NCI-H69 (cell line): Measurements from ENCODE around the gene SMG9.
"Not testable (repeated sequence)": the region's sequence is repeated elsewhere in the genome, so short reads cannot be mapped to it uniquely, and the experiment has no call there.

ENCODE experiments used
- DNase-seq: peaks from one replicate; lab custom pipeline; 2025; lab: John Stamatoyannopoulos, UW

Gene SMG9

DNA sequence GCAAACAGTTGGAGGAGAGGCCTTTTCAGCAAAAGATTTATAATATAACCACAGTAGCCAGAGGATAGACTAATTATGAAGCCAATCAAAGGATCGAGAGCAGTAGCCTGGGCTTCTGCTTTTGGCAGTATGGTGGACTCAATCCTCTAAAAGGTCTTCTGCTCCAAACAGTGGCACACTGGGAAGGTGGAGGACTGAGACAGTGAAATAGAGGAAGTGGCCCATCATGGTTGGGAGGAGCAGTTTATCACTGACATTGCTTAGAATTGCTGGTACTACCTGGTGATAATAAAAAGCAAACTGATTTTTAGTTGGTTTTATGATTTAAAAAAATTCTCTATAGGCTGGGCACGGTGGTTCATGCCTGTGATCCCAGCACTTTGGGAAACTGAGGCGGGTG, 63.9 kb downstream of the SMG9 start:
- no peak for DNase-seq

- no peak for DNase-seq
Observed at GRCh38 chr19:43690444-43690843, 64.3 kb downstream of the SMG9 start.

DNA sequence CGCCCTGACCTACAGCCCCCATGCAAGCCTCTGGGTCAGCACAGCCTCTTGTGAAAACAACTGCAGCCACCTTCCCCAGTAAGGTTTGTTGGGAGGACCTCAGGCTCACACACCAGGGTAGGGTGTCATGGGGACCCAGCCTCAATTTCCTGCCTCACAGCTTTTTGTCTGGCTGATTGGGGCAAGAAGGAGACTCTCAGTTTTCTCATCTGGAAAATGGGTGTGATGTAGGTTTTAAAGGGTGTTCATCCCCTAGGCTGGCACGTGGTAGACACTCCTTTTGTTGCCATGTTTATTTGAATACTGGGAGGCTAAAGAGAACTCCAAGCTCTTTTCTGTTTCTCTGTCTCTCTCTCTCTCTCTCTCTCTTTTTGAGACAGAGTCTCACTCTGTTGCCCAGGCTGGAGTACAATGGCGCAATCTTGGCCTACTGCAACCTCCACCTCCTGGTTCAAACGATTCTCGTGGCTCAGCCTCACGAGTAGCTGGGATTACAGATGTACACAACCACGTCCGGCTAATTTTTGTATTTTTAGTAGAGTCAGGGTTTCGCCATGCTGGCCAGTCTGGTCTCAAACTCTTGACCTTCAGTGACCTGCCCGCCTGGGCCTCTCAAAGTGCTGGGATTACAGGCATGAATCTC, 66.6 kb downstream of the SMG9 start:
- DNase-seq = no peak

- DNase-seq = no peak
Observed at GRCh38 chr19:43687660-43687997, 67.1 kb downstream of the SMG9 start.

- DNase-seq = no peak
Observed at GRCh38 chr19:43684326-43684725, 70.4 kb downstream of the SMG9 start.

DNA sequence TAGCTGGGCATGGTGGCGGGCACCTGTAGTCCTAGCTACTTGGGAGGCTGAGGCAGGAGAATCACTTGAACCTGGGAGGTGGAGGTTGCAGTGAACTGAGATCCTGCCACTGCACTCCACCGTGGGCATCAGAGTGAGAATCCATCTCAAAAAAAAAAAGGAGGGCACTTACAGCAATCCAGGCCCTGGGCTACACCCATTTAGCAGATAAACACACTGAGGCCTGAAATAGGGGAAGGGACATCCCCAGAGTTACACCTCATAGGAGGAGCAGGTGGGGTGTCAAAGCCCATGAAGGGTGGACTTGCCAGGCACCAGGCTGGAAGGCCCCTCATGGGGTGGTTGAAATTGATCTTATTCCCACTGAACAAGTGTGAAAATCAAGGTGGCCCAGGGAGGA, 70.9 kb downstream of the SMG9 start:
- DNase-seq = no peak

DNA sequence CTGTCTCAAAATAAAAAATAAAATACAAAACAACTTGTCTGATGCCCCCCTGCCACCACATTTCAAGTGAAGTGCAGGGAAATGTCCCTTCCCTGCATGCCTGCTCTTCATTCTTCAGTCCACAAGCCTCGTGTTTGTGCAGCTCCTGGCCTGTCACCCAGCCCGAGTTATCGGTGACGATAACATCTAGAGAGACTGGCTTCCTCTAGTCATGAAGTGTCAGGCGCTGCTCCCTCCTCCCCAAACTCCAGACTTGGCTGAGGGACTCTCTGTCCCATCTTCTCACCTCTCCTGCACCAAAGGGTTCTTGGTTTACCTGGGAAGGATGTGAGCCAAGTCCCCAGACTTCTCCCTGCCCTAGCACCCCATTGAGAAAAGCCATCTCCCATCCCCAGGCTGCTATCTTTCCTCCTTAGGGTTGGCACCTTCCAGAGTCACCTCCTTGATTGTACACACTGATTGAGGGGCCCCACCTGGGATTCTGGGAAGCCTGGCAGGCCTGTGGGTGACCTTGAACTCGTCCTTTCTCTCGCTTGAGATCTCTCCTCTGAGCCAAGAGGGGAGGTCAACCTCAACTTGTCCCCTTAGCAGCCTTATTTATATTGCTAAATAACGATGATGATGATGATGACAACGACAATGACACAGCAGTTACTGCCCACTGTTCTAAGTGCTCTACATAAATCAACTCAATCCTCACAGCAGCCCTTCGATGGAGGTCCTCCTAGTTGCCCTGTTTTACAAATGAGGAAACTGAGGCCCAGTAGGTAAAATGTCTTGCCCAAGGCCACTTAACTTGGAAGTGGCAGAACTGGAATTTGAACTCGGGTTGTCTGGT, 71.7 kb downstream of the SMG9 start:
- DNase-seq = no peak

GRCh38 chr19:43682269-43682668, 72.5 kb downstream of the SMG9 start:
- DNase-seq = not testable (repeated sequence)

DNA sequence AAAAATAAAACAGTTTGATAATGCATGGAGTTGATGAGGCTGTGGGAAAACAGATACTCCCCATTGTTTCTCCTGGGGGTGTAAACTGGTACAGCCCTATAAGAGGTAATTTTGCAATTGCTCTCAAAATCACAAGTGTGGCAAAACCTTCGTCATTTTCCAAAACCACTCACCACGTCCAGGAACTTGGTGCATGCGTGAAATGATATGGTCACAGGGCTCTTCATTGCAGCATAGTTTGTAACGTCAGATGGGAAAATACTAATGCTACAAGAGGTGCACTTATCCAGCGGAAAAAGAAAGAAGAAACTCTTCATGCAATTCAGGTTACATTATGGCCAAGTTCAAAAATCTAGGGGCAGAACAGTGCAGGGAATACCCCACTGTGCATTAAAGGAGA, 72.9 kb downstream of the SMG9 start:
- DNase-seq = no peak

DNA sequence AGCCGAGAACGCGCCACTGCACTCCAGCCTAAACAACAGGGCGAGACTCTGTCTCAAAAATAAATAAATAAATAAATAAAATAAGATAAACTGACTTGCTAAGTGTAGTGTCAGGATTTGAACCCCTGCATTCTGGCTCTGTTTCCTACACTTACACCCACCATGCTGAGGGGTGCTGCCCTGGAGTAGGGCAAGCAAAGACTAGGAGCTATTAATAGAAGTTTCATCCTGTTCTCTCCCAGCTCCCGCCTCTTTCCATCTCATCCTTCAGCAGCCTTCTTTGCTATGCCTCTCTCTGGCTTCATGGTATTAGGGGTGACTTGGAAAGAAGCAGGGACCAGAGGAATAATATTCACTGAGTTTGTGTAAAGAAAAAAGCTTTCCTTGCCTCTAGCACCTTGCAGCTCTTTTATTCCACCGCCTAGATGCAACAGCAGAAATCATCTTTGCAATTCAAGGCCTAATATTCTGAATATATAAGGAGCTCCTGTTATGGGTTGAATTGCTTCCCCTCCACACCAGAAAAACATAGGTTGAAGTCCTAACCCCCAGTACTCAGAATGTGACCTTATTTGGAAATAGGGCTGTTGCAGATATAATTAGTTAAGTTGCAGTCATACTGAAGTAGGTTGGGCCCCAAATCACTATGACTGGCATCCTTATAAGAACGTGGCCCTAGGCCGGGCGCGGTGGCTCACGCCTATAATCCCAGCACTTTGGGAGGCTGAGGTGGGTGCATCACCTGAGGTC, 76.1 kb downstream of the SMG9 start:
- no peak for DNase-seq
